ENCODE data around the gene ZNF525.
A peak's percentile ranks its signal among the peaks of the same experiment; 100 is the strongest.
"Not testable (repeated sequence)": the region's sequence is repeated elsewhere in the genome, so short reads cannot be mapped to it uniquely, and the experiment has no call there.

DNA sequence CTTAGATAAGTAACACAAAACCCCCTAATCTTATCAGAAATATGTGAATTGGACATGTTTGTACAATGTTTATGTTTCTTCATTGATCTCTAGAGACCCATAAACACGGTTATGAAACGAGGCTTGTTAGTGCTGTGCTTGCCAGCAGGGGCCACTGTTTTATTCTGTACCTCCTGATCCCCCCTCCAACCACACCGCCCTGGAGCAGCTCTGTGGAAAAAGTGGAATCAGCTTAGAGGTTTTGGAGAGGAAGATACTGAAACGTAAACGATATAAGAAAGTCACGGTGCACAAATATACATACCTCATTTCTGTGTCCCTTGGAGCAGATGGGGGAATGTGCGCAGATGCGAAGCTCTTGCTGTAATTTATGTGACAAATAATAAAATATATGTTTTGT, 58.2 kb downstream of the ZNF525 start:
- TF ChIP-seq, protein P1, sequence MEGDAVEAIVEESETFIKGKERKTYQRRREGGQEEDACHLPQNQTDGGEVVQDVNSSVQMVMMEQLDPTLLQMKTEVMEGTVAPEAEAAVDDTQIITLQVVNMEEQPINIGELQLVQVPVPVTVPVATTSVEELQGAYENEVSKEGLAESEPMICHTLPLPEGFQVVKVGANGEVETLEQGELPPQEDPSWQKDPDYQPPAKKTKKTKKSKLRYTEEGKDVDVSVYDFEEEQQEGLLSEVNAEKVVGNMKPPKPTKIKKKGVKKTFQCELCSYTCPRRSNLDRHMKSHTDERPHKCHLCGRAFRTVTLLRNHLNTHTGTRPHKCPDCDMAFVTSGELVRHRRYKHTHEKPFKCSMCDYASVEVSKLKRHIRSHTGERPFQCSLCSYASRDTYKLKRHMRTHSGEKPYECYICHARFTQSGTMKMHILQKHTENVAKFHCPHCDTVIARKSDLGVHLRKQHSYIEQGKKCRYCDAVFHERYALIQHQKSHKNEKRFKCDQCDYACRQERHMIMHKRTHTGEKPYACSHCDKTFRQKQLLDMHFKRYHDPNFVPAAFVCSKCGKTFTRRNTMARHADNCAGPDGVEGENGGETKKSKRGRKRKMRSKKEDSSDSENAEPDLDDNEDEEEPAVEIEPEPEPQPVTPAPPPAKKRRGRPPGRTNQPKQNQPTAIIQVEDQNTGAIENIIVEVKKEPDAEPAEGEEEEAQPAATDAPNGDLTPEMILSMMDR (IDR thresholded peaks at IDR 0.05), result peak in 1 of 4 experiments; percentile 30
- TF ChIP-seq EP300, POLR2A (IDR thresholded peaks at IDR 0.05): not testable (repeated sequence)
